Esophagus muscularis mucosa (tissue), 4 donors: ENCODE measurements around the gene NT5C1A.

Experiments
- CTCF ChIP-seq, 3 experiments: fragments of 200-600 bp in 2 of 3; fragments of 450-650 bp in 1 of 3; sonication (generic) in 2 of 3; IDR thresholded peaks; one replicate each; pipeline ENCODE4 v1.5.1; 2017 to 2019; ENCODE audit warnings: antibody characterized with exemption in 3 of 3, mild to moderate bottlenecking in 2 of 3, moderate library complexity in 1 of 3
- EP300 ChIP-seq: sonication (generic); formaldehyde crosslinking; IDR thresholded peaks from one replicate; pipeline ENCODE4 v1.6.1; 2017; ENCODE audit warnings: antibody characterized with exemption
- POLR2A ChIP-seq: fragments of 450-650 bp; IDR thresholded peaks from one replicate; pipeline ENCODE4 v1.6.1; 2017; ENCODE audit warnings: antibody characterized with exemption, moderate library complexity, mild to moderate bottlenecking, low read depth

- TF ChIP-seq POLR2A: no peak
- TF ChIP-seq CTCF (IDR thresholded peaks at IDR 0.05): no peak
- no peak for TF ChIP-seq EP300
Observed at GRCh38 chr1:39649636-39650185, 22.2 kb downstream of the NT5C1A start.
